ENCODE results near the gene TEX19.
A peak's percentile ranks its signal among the peaks of the same experiment; 100 is the strongest.
"Not testable (repeated sequence)": the region's sequence is repeated elsewhere in the genome, so short reads cannot be mapped to it uniquely, and the experiment has no call there.

TEX19 gene

GRCh38 chr17:82338858-82339633 lies 20.0 kb upstream of the TEX19 start:
- no peak for DNase-seq

DNA sequence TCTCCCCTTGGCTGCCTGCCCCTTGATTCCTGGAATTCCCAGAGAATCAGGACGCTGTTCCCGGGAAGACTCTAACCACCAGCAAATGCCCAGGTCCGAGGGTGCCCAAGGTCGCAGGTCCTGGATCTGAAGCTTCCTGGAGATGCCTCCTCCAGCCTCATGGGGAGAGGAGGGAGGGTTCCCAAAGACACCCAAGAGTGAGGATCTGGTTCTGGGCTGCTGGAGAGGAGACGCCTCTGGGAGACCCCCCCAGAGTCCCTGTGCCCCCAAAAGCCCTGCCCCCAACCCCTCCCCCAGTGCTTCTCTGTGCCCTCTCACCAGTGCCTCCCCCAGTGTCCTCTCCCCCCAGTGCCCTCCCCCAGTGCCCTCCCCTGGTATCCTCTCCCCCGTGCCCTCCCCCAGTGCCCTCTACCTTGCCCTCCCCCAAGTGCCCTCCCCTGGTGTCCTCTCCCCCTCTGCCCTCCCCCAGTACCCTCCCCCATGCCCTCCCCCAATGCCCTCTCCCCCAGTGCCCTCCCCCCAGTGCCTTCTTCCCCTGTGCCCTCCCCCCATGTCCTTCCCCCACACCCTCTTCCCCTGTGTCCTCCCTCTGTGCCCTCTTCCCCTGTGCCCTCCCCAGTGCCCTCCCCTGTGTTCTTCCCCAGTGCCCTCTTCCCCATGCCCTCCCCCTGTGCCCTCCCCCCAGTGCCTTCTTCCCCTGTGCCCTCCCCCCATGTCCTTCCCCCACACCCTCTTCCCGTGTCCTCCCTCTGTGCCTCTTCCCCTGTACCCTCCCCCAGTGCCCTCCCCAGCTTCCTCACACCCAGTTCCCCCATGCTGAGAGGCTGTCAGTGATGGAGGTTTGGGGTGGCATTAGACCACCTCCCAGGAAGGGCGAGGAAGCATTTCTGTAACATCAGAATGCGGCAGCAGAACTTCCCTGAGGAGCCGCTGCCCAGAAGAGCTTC lies 19.1 kb upstream of the TEX19 start:
- no peak for DNase-seq

- DNase-seq = no peak
Observed at GRCh38 chr17:82342361-82343079, 16.5 kb upstream of the TEX19 start.

DNA sequence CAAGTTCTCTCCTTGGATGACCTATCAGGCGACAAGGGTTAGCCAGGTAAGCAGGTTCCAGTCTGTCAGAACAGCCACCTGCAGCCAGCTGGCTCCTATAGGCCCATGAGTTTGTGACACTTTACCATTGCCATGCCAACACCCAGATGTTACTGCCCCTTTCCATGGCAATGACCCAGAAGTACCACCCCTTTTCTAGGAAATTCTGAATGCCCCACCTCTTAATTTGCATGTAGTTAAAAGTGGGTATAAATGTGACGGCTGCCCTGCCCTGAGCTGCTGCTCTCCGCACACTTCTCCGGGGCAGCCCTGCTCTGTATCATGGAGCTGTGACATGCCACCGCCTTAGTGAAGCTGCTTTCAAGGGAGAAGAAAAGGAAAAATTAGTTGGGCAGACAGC lies 15.5 kb upstream of the TEX19 start:
- no peak for DNase-seq

DNA sequence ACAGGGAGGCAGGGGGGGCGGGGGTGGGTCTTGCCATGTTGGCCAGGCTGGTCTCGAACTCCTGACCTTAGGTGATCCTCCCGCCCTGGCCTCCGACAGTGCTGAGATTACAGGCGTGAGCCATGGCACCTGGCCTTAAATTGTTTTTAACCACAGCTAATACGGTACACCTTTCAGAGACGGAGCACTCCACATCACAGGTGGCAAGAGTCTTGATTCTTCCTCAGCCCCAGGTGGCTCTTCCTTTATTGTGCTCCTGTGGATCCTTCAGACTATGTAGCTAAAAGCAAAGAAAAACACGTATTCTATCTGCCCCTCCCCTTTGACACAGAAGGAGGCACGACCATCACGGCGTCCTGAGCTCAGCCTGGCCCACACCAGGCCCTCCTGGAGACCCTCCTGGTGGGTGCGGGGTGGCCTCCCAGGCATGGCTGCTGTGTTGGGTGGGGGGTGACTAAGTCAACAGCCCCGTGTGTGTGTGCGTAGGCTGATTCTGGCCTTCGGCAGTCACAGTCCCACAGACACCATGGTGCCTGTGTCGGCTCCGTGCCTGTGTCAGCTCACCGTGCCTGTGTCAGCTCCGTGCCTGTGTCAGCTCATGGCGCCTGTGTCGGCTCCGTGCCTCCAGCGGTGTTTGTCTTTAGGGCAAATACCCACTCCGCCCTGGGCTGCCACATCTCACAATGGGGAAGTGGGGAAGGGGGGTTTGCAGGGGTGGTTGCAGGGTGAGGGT lies 14.7 kb upstream of the TEX19 start:
- DNase-seq = no peak

DNA sequence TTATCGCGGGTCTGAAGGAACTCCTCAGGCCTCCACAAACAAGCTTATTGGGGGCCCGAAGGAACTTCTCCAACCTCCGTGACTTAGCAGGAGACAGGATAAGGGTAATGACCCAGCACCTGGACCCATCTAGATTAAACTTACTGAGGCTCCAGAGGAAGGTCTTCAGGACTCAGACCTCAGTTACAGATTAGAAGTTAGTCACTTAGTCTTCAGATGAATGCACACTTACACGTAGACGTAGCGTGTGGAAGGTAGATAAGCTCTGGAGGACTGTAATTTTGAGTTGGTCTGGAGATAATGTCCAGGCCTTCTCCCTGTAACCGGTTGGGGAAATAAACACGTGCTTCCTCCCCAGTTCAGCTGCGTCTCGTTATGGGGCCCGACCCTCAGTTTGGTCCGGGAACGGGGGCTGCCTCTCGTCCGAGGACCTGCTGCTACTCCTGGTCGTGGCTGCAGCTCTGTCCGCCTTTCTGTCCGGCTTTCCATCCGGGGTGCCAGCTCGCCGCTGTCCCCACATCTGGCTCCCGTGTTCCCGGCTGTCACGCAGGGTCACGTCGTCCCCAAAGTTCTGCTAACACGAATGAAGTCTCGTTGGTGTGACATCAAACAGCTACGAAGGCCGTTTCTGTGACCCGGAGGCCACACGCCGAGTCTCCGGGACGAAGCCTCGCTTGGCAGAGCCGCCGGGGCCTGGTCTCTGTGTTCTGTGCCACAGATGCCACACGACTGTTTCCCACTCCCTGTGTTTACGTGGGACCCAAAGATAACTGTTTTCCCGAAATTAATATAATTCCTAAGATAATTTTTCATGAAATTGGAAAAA lies 13.7 kb upstream of the TEX19 start:
- no peak for DNase-seq

DNA sequence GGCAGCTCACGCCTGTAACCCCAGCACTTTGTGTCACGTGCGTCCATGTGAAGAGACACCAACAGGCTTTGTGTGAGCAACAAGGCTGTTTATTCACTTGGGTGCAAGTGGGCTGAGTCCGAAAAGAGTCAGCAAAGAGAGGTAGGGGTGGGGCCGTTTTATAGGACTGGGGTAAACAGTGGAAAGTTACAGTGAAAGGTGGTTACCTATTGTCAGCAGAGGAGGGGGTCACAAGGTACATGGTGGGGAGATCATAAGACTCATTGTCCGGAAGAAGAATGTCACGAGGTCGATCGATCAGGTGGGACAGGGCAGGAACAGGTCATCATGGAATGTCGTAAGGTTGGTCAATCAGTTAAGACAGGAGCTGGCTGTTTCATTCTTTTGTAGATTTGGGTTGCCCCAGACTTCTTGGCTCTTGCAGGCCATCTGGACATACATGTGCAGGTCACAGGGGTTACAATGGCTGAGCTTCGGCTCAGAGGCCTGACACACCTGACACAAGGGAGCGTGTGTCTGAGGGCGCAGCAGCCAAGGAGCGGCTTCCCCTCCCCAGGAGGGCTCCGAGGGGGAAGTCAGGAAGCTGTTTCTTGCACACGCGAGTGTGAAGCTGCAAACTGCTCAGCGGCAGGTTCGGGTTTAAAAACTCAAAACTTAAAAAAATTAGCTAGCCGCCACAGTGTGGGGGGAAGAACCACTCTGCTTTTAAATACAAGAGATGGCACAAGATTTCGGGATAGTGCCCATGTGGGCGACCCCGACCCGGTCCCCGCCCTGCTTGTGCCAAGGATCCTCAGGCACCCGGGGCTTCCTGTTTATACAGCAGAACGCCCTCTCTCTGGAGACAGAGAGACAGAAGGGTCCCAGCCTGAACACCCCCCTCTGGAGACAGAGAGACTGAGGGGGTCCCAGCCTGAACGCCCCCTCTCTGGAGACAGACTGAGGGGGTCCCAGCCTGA lies 12.4 kb upstream of the TEX19 start:
- DNase-seq = no peak

GRCh38 chr17:82347994-82348393 lies 11.1 kb upstream of the TEX19 start:
- DNase-seq = not testable (repeated sequence)

- no peak for DNase-seq
Observed at GRCh38 chr17:82348434-82348833, 10.6 kb upstream of the TEX19 start.

DNA sequence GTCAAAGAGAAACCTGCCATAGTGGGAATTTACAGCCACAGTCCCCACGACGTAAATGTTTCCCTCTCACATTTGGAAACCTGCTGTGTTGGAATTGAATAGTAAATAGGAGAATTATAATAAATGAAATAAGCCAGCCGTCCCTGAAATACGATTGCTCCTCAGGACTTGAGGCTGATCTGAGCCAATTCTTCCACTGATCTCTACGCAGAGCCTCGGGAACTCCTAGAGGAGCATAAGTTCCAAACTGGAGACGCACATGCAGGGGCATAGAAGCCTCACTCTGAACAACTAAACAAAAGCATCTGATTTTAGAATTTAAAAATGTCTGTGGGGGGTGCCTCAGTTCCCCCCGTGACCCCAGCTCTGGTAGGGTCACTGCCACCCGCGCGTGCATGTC lies 10.2 kb upstream of the TEX19 start:
- no peak for DNase-seq

- DNase-seq = no peak
Observed at GRCh38 chr17:82349287-82349701, 9.8 kb upstream of the TEX19 start.

- DNase-seq = peak; percentile 31 to 40
Observed at GRCh38 chr17:82350182-82351030, 8.6 kb upstream of the TEX19 start.

- no peak for DNase-seq
Observed at GRCh38 chr17:82351254-82351712, 7.8 kb upstream of the TEX19 start.

DNA sequence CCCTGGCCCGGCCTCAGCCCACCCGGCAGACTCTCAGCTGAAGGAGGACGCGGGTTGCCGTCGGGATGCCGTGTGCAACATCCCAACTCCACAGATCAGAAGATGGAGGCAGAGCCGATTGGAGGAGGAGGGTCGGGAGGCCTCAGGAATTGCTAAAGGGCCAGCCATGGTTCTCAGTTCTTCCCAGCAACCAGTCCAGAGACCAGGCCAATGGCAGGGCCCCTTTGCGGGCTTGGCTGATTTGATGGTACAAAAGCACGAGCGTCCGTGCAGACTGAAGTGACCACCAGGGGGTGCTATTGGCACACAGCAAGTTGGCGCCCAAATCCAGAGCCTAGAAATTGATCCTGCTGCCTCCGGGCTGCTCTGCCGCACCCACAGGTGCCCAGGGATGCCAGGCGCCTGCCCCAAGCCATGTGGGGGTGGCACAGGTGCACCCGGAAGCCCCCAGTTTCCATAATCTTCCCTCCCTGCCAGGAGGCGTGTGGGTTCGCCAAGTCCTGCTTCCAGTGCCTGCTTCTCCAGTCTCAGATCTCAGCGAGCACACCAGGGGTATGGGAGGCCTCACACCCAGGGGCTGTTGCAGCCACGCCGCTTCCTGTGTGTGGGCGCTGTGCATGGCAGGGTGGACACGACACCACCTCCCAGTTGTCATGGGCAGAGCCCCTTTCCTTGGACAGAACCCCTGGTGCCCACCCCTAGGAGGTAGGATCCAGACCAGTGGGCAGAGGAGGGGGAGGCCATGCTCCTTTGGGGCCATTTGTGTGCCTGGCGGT lies 7.1 kb upstream of the TEX19 start:
- DNase-seq = peak; percentile 69 to 73

DNA sequence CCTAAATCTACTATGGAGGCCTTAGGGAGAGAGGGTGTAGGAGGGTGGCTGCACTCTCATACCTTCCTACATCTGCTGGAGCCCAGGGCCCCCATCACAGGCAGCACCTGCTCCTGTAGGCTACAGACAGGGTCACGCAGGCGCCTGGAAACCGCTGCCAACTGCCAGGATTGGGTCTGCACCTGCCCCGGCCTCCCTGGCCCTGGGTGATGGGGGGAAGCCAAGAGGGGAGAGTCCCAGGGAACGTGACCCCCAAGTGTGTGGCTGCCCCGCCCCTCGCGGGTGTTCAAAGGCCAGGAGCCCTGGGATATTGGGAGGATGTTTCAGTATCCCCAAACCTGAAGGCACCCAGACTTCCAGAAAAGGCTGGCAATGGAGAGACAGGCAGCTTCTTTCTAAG lies 5.6 kb upstream of the TEX19 start:
- DNase-seq = no peak

DNA sequence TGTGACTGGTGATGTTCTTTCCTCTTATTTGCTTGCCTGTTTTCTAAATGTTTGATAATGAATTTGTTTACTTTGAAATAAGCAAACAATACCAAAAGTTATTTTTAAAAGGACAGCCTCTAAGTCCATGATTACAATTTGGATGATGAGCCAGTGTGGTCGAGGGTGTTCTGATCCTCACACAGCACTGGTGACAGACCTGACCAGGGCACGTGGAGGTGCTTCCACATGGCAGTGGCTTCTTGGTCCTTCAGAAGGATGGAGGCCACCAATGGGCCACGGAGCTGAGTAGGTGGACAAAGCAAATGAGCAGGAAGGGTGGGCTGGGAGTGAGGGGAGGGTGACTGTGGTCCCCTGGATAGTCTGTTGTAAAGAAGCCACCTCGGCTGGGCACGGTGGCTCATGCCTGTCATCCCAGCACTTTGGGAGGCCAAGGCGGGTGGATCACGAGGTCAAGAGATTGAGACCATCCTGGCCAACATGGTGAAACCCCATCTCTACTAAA lies 4.2 kb upstream of the TEX19 start:
- no peak for DNase-seq

GRCh38 chr17:82355770-82356427 lies 3.1 kb upstream of the TEX19 start:
- no peak for DNase-seq

All from stimulated activated CD4-positive, alpha-beta T cell treated with anti-CD3 and anti-CD28 coated beads, Interleukin-4, amount 100 ng/mL, for 4 hours (primary cell).